Measurements from ENCODE around the gene ITGB7.

ITGB7 gene

DNA sequence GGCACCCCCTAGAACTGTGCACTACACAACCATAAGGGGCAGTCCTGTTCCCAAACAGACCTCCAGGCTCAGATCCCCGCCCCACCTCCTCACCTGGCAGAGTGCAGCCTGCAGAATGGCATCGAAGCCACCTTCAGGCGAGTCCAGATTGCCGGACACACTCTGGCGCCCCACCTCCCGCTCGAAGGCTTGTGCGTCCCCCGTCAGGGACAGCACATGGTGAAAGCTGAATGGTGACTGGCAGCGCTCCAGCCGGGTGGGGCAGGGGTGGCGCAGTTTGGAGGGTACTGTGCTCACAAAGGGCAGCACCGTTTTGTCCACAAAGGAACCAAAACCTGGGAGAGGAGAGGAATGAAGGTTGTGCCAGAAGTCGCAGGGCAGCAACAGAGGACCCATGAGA, 10.6 kb downstream of the ITGB7 start:
- H3K27ac ChIP-seq (ENCODE audit: extremely low read depth, low read depth, low read length): no peak overlapping the region
- TF ChIP-seq ZNF623 (tag by site-specific recombination; IDR thresholded peaks at IDR 0.05): no peak
- TF ChIP-seq ZNF530 (tag by site-specific recombination; IDR thresholded peaks at IDR 0.05; ENCODE audit: low read depth): no peak
- no peak for TF ChIP-seq GLIS1 (tag by site-specific recombination; IDR thresholded peaks at IDR 0.05)
- TF ChIP-seq ZNF133 (tag by site-specific recombination; IDR thresholded peaks at IDR 0.05): no peak
- no peak for TF ChIP-seq ZNF19 (tag by site-specific recombination; IDR thresholded peaks at IDR 0.05; ENCODE audit: low read depth)
- TF ChIP-seq ZNF324 (tag by site-specific recombination; IDR thresholded peaks at IDR 0.05): no peak
- TF ChIP-seq, protein P1, sequence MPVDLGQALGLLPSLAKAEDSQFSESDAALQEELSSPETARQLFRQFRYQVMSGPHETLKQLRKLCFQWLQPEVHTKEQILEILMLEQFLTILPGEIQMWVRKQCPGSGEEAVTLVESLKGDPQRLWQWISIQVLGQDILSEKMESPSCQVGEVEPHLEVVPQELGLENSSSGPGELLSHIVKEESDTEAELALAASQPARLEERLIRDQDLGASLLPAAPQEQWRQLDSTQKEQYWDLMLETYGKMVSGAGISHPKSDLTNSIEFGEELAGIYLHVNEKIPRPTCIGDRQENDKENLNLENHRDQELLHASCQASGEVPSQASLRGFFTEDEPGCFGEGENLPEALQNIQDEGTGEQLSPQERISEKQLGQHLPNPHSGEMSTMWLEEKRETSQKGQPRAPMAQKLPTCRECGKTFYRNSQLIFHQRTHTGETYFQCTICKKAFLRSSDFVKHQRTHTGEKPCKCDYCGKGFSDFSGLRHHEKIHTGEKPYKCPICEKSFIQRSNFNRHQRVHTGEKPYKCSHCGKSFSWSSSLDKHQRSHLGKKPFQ (tag by site-specific recombination; IDR thresholded peaks at IDR 0.05): no peak
- TF ChIP-seq ZIC2 (tag by site-specific recombination; IDR thresholded peaks at IDR 0.05): no peak
- TF ChIP-seq, protein P2, sequence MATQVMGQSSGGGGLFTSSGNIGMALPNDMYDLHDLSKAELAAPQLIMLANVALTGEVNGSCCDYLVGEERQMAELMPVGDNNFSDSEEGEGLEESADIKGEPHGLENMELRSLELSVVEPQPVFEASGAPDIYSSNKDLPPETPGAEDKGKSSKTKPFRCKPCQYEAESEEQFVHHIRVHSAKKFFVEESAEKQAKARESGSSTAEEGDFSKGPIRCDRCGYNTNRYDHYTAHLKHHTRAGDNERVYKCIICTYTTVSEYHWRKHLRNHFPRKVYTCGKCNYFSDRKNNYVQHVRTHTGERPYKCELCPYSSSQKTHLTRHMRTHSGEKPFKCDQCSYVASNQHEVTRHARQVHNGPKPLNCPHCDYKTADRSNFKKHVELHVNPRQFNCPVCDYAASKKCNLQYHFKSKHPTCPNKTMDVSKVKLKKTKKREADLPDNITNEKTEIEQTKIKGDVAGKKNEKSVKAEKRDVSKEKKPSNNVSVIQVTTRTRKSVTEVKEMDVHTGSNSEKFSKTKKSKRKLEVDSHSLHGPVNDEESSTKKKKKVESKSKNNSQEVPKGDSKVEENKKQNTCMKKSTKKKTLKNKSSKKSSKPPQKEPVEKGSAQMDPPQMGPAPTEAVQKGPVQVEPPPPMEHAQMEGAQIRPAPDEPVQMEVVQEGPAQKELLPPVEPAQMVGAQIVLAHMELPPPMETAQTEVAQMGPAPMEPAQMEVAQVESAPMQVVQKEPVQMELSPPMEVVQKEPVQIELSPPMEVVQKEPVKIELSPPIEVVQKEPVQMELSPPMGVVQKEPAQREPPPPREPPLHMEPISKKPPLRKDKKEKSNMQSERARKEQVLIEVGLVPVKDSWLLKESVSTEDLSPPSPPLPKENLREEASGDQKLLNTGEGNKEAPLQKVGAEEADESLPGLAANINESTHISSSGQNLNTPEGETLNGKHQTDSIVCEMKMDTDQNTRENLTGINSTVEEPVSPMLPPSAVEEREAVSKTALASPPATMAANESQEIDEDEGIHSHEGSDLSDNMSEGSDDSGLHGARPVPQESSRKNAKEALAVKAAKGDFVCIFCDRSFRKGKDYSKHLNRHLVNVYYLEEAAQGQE (tag by site-specific recombination; IDR thresholded peaks at IDR 0.05): no peak
- TF ChIP-seq ZNF24 (tag by site-specific recombination; IDR thresholded peaks at IDR 0.05): no peak
- no peak for TF ChIP-seq ZNF311 (tag by site-specific recombination; IDR thresholded peaks at IDR 0.05; ENCODE audit: borderline replicate concordance)
- no peak for TF ChIP-seq ZNF174 (tag by site-specific recombination; IDR thresholded peaks at IDR 0.05)
- TF ChIP-seq OVOL3 (tag by site-specific recombination; IDR thresholded peaks at IDR 0.05): no peak
- TF ChIP-seq, protein P3, sequence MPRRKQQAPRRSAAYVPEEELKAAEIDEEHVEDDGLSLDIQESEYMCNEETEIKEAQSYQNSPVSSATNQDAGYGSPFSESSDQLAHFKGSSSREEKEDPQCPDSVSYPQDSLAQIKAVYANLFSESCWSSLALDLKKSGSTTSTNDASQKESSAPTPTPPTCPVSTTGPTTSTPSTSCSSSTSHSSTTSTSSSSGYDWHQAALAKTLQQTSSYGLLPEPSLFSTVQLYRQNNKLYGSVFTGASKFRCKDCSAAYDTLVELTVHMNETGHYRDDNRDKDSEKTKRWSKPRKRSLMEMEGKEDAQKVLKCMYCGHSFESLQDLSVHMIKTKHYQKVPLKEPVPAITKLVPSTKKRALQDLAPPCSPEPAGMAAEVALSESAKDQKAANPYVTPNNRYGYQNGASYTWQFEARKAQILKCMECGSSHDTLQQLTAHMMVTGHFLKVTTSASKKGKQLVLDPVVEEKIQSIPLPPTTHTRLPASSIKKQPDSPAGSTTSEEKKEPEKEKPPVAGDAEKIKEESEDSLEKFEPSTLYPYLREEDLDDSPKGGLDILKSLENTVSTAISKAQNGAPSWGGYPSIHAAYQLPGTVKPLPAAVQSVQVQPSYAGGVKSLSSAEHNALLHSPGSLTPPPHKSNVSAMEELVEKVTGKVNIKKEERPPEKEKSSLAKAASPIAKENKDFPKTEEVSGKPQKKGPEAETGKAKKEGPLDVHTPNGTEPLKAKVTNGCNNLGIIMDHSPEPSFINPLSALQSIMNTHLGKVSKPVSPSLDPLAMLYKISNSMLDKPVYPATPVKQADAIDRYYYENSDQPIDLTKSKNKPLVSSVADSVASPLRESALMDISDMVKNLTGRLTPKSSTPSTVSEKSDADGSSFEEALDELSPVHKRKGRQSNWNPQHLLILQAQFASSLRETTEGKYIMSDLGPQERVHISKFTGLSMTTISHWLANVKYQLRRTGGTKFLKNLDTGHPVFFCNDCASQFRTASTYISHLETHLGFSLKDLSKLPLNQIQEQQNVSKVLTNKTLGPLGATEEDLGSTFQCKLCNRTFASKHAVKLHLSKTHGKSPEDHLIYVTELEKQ (tag by site-specific recombination; IDR thresholded peaks at IDR 0.05; ENCODE audit: borderline replicate concordance): no peak
- no peak for TF ChIP-seq ZNF121 (tag by site-specific recombination; IDR thresholded peaks at IDR 0.05)
- no peak for TF ChIP-seq ZNF571 (tag by site-specific recombination; IDR thresholded peaks at IDR 0.05)
- TF ChIP-seq TRIM28 (IDR thresholded peaks at IDR 0.05; ENCODE audit: borderline replicate concordance, low read length): no peak
- TF ChIP-seq, protein P4, sequence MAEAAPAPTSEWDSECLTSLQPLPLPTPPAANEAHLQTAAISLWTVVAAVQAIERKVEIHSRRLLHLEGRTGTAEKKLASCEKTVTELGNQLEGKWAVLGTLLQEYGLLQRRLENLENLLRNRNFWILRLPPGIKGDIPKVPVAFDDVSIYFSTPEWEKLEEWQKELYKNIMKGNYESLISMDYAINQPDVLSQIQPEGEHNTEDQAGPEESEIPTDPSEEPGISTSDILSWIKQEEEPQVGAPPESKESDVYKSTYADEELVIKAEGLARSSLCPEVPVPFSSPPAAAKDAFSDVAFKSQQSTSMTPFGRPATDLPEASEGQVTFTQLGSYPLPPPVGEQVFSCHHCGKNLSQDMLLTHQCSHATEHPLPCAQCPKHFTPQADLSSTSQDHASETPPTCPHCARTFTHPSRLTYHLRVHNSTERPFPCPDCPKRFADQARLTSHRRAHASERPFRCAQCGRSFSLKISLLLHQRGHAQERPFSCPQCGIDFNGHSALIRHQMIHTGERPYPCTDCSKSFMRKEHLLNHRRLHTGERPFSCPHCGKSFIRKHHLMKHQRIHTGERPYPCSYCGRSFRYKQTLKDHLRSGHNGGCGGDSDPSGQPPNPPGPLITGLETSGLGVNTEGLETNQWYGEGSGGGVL (tag by site-specific recombination; IDR thresholded peaks at IDR 0.05): no peak
- POLR2A ChIA-PET: no interaction called here

More for the DNA sequence above, 10.6 kb downstream of the ITGB7 start:
- H3K4me3 ChIP-seq (ENCODE audit: low read depth, low read length): no peak overlapping the region
- no peaks in the 10 kb centered on the region for H3K9me3 ChIP-seq (ENCODE audit: control insufficient read depth, insufficient read depth, low read depth, low read length)
- CTCF ChIA-PET: interaction anchor here (0.9 to 3.5 kb wide), 4 partner anchors 12 to 130 kb away, joined by 3 to 18 read pairs (median 9); no protein-coding TSS in a partner anchor
- H3K4me1 ChIP-seq (ENCODE audit: control insufficient read depth, insufficient read depth, low read length): no peaks in the 10 kb centered on the region
- peaks cover 0 to 14% of the 10 kb centered on the region in 2 experiments; a peak in 1 of 3 replicates for H3K36me3 ChIP-seq (ENCODE audit: control insufficient read depth in 2 of 2, insufficient read depth in 1 of 2, low read length in 2 of 2)
